Measurements from ENCODE around the gene GALNT2. TPM values are rescaled to one million over a fixed set of nuclear protein-coding genes. Genes with fewer than 3 reads are reported as not detected.

Gene GALNT2
- total RNA-seq, 1 donor from 2014 or later: 49.8 TPM

DNA sequence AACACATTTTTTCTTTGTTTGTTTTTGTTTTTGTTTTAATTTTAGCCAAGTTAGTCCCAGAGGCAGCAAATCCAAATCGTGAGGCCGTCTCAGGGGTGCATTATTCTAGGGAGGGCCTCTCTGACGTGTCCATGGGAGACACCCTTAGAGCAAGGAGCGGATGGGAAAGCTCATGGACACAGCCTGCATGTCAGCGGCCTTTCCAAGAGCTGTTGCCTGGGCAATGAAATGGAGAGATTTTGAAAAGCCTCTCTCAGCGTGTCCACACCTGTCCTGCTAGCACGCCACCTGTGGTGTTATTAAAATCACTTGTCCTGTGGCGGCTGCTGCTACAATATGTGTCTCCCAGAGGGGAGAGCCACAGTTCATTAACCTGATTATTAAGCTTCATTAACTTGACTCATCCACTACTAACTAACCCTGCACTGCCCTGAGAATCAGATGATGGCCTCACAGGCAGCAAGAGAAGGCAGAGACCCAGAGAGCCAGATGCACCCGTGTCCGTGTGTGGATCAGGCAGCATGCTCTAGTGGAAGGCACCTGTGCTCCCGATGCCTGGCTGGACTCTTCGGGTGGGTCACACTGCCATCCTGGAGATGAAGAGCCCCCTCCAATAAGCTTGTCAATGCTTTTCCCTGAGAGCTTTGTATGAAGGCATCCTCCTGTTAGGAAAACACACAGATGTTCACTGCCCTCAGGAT lies 225.8 kb downstream of the GALNT2 start:
- DNase-seq (ENCODE audit: low read depth in 2 of 2): no peak

DNA sequence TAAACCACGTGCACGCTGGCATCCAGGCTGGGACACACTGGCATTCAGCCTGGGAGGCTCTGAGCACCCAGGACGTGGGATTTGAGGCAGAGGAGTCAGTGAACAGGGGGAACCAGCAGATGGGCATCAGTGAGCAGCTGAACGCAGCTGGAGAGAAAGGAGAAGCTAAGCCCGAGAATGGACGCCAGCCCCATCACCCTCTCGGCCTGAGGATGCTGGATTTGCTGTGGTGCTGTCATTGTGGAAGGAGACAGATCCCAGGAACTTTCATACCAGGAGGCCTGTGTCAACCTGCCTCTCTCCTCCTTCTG lies 226.3 kb downstream of the GALNT2 start:
- DNase-seq (ENCODE audit: low read depth in 2 of 2): no peak

DNA sequence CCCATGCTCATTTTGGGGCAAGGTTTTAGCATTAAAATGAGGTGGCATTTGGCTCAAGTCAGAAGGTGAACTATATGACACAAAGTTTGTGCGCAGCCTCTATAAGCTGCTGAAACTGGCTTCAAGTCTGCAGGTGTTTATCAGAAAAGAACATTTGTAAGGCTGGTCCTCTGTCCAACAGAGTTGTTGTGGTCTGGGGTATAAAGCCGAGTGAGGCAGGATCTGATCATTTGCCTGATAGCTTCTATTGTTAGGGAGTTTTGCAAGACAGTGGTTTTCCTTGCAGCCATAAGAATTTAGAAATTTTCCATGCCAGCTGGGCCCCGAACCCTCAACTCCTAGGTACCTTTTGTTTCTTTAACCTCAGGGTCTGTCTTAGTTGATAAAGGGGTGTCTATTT lies 228.3 kb downstream of the GALNT2 start:
- no peak for DNase-seq (ENCODE audit: low read depth in 2 of 2)

DNA sequence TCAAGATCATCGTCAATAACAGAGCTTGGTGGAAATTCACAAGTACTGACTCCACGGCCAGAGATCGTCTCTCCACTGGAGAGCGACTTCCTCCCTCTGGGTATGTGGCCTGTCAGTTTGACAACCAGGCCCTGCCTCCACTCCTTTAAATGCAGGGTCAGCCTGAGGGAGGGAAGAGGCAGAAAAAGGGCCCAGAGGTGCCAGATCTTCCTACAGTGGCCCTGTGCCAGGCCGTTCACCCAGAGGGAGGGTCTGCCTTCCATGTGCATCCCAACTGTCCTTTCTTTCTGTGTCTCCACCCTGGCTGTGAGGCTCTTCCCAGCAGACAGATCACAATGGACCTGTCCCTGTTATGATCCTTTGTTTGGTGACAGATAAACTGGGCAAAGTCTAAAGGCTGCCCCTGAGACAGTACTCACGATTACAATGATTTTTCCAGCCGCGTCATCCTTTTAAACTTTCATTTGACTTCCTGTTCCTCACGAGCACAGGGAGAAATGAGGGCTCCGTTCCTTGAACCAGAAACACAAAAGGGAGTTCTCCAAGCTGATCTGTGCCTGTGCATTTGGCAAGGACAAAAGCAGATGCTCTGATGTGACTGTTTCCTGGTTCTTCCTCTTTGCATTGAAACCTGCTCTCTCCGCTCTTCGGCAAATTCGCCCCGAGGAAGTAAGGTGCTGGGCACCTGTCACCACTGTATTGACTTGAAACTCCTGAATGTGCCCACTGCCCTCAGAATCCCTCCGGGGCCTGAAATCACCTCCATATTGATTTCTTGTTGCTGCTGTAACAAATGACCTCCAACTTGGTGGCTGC lies 232.4 kb downstream of the GALNT2 start:
- DNase-seq (ENCODE audit: low read depth in 2 of 2): no peak

DNA sequence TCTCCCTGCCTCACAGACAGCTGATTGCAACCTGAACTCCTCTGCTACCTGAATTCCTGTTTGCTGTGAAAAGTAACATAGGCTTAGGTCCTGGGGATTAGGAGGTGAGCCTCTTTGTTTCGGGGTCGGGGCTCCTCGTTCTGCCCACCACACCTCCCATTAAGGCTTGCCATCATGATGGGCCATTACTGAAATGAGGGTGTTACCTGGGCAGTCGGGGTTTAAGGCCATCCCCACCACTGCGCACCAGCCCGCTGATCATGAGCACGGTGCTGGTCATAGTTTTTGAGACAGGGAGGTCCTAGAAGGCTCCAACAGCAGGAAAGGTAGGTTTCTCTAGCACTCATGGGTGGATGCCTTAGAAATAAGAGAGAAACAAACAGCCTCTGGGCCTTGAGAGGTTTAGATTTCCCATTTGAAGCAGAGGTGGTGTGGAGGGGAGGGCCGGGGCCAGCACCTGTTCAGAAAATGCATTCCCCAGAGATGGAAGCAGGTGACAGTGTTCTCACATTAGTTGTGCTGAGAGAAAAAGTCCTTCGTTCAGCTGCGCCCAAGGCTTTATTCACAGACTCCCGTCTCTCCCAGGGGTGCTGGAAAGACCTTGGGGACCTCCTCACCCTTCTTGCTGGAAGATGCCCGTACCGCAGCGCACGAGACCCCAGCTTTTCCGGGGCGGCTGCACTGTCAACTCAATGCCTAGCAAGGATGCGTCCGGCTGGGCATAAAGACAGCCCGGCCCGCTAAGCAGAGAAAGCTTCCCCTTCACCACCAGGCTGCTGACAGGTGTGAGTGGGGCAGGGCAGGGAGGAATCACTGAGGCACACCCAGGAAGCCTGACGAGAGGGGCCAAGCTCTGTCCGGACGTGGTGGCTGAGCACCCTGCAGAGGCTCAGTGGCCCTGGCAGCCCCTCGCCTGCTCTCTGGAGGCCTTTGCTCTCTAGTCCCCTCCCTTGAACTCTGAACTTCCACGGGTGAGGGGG lies 233.6 kb downstream of the GALNT2 start:
- DNase-seq (ENCODE audit: low read depth in 2 of 2): no peak

DNA sequence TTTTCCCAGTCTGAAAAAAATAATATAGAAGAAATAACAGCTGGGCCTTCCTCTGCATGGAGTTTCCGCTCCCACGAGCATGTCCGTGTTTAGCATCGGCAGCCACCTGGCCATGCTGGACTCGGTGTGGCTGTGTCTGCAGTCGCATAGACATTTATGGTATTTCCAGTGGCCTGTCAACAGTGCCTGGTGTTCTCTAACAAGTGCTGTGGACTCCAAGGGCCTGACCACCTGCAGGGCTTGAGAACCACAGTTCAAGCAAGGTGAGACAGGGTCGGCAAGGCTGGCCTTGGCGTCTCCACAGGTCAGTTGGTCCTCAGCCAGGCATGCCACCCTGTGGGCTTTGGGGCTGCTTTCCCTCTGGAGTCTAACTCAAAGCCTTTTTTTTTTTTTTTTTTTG lies 234.3 kb downstream of the GALNT2 start:
- peak in 1 of 2 donors; percentile 58 for DNase-seq (ENCODE audit: low read depth in 2 of 2)

DNA sequence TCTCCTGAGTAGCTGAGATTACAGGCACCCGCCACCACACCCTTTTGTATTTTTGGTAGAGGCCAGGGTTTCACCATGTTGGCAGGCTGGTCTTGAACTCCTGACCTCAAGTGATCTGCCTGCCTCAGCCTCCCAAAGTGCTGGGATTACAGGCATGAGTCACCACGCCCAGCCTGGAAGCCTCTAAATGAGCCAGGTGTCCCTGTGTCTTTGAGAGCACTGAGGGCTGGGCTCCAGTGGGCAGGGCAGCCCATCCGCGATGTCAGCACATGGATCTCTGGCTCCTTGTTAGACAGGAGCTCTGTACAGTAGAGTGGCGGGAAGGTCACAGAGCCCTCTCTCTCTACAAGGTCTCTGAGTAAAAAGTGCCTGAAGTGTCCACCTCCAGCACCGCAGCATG lies 234.8 kb downstream of the GALNT2 start:
- no peak for DNase-seq (ENCODE audit: low read depth in 2 of 2)

DNA sequence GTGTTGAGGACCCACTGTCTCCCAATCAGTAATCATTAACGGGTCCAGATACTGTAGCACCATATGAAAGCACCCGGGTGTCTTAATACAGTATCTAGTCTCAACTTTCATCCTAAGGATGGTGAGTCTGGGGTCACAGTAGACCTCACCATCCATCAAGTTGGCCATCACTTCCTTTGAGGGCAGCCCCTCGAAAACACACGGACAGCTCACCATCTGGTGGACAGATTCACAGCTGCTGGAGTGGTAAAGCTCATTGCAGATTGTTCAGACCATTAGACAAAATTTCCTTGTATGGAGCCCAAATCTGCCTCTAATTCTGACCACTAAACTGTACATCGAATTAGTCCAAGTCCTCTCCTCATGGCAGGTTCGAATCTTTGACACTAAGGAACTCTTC lies 236.0 kb downstream of the GALNT2 start:
- DNase-seq (ENCODE audit: low read depth in 2 of 2): peak in 1 of 2 donors; percentile 32

DNA sequence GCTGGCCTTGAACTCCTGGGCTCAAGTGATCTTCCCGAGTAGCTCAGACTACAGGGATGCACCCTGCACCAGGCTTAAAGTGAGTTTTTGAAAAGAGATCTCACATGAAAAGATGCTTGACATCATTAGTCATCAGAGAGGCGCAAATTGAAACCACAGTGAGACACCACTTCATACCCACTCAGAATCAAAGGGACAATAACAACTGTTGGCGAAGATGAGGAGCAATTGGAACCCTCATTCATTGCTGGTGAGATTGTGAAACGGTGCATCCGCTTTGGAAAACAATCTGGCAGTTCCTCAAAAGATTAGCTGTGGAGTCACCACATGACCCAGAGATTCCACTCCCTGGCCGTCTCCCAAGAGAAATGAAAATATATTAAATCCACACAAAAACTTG lies 236.8 kb downstream of the GALNT2 start:
- DNase-seq (ENCODE audit: low read depth in 2 of 2): peak; percentile 48 to 80

DNA sequence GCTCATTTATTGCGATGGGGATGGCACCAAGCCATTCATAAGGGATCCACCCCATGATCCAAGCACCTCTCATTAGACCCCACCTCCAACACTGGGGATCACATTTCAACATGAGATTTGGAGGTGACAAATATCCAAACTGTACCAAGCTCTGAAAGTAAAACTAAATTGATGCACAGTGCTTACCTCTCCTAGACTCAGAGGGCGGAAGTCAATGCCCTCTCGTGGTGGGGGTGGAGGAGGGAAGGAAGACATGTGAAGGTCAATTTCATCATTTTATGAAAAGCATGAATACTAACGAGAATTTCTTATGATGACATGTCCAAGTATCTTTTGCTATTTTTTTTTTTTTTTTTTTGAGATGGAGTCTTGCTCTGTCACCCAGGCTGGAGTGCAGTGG lies 239.1 kb downstream of the GALNT2 start:
- no peak for DNase-seq (ENCODE audit: low read depth in 2 of 2)

DNA sequence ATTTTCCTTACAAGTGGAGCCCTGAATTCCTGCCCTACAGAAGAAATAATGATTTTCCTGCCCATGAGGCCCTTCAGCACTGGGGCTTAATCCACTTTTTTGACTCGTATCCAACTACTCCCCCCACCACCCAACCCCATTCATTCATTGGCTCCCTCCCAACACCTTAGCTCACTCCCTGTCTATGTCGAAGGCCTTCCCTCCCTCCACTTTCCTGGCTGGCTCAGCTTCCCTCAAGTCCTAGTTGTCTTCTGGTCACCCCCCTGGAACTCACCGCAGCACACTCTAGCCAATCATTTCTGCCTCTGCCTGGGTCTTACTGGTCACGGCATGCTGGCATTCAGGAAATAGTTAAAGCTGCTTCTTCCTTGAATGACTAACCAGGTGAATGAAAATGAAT lies 240.2 kb downstream of the GALNT2 start:
- DNase-seq (ENCODE audit: low read depth in 2 of 2): peak in 1 of 2 donors; percentile 14

DNA sequence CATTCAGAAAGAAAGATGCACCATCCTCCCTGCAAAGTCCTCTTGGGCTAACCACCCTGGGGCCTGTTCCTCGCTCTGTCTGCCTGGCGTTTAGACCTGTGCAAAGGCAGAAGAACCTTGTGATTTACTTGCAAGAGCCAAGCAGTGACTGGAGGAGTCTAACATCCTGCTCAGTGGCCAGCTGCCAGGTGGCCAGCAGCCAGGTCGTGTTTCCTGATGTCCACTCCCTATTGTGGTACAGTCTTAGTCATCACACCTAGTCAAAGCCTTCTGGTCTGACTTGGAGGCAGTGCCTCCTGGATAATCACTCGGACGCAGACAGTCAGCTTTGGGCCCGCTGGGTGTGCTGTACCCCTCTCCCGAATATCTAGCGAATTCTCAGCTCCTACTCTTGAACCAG lies 241.0 kb downstream of the GALNT2 start:
- peak; percentile 47 to 97 for DNase-seq (ENCODE audit: low read depth in 2 of 2)

DNA sequence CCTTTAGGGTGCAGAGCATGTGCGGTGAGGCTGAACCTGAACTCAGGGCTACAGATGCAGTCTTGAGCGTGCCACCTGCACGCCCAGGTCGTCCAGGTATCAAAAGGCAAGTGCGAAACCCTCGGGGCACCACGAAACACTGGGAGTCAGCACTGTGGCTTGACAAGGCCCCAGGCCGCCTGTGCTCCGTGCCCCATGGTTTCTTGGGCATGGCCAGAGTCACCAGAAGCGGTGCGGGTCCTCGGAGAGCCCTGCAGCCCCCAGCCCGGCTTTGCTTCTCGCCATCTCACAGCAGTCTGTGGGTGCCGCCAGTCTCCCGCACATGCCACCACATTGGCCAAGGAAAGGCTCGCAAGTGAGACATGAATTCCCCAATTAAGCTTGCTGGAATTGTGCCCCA lies 241.8 kb downstream of the GALNT2 start:
- no peak for DNase-seq (ENCODE audit: low read depth in 2 of 2)

DNA sequence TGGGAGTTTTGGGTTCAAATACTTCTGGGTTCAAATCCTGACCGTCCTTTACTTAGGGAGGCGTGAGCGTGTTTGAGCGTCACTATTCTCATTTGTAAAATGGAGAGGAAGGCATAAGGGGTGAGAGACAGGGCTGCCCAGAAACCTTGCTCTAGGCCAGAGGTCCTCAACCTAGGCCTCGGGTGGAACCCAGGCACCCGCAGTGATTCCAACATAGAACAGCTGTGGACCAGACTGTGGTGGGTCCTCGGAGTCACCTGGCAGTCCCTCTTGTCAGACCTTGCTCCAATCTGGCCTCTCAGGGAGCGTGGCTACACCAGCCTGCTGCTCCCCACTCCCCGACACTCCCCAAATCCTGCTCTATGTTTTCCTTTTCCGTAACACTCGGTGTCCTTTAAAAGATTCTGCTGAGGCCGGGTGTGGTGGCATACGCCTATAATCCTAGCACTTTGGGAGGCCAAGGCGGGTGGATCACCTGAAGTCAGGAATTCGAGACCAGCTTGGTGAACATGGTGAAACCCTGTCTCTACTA lies 242.7 kb downstream of the GALNT2 start:
- DNase-seq (ENCODE audit: low read depth in 2 of 2): no peak

DNA sequence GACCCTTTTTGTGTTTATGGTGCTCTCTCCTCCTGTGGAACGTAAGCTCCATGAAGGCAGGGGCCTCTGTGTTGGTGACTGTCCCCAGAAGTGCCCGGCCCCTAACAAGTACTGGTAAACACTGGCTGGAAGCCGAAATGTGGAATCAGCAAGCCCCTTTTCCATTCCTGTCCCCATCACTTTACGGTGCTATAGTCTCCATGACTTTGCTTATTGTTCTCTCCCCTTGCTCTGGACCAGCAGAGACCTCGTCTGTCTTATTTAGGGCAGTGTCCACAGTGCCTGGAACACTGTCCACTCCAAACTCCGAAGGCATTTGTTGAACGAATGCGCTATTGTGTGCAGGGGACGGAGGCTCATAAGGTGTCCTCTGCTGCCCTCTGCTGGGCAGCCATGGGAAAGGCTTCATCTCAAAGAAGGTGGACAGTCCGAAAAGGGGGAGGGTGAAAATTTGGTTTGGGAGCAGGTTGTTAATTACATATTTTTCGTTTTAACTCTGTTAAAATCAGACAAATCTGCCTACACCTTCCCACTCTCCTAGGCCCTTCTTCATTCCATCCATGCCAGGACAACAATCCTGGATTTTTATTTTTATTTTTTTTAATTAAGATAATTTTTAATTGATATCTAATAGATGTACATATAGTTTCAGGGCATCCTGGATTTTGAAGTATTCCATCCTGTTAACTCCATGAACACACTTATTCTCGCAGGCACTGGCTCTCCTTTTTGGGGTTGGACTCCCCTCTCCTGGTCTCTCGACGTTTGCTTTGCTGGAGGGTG lies 243.5 kb downstream of the GALNT2 start:
- peak; percentile 74 to 87 for DNase-seq (ENCODE audit: low read depth in 2 of 2)

DNA sequence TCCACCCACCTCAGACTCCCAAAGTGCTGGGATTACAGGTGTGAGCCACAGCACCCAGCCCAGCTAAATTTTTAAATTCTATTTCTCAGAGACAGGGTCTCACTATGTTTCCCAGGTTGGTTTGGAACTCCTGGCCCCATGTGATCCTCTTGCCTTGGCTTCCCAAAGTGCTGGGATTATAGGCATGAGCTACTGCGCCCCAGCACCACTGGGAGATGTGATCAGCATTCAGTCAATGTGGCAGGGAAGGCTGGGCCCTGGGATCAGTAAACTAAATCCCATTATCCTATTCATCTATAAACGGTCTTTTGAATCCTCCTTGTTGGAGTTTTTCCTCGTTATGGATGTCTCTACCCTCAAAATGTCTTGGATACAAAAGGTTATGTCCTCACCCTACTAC lies 245.6 kb downstream of the GALNT2 start:
- DNase-seq (ENCODE audit: low read depth in 2 of 2): no peak

DNA sequence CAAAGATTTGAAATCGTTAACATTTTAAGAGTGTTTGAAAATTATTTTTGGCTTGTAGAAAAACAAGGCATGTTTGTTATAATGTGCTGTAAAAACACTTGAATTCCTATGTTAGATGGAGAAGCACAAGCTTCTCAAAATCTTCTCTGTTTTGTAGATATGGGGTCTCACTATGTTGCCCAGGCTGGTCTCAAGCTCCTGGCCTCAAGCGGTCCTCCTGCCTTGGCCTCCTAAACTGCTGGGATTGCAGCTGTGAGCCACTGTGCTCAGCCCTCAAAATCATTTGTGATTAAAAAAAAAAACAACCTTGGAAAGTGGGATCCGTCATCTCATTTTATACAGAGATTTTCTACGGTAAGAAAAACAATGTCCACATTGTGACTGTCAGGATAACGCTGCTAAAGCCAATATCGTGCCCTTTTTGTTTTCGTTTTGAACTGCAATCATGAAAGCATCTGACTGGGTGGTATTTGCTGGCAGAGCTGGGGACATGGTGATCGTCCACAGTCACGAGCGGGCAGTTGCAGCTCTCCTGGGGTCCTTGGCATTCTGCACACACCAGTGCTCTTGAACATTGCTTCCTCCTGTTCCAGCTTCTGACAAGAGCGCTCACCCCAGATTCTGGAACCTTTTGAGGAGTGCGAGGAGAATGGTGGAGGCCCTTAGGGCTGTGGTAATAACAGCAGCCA lies 246.6 kb downstream of the GALNT2 start:
- no peak for DNase-seq (ENCODE audit: low read depth in 2 of 2)

DNA sequence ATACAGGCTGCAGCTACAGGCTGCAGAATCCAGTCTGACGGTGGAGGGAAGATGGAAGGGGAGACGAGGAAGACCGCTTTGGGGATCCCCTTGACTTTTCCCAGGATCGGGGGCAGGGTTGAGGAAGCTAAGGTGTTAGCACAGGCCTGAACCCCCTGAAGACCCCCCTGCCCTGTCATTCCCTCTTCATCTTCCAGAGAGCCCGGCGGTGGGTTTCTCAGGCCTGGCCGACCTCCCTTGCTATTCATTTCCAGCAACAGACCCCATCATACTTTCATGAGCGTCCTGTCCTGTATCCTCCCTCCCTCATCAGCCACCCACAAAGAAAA lies 247.1 kb downstream of the GALNT2 start:
- DNase-seq (ENCODE audit: low read depth in 2 of 2): no peak

DNA sequence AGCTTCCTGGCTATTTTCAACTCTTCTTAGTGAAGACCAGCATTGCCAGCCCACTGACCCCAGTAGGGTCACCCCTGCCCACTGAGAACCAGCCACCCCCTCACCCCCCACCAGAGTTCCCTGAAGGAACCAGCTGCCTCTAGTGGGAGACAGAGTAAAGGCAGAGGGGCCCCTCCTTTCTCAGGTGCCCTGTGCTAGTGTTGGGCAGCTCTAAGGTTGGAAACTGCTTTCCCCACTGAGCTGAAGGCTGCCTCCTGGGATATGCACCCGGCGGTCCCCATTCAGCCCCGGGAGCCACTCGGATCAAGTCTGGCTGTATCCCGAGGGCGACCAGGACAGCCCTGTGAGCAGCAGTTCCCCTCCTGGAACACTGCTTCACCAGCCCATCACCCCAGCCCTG lies 248.1 kb downstream of the GALNT2 start:
- DNase-seq (ENCODE audit: low read depth in 2 of 2): no peak
